GM10847 (cell line): ENCODE measurements around the gene NSD2.

ENCODE experiments used
- POLR2A ChIP-seq: IDR thresholded peaks from 2 replicates; pipeline ENCODE4 v1.6.1; 2011; ENCODE audit not compliant: insufficient read length; ENCODE audit errors: extremely low read depth

Gene NSD2

DNA sequence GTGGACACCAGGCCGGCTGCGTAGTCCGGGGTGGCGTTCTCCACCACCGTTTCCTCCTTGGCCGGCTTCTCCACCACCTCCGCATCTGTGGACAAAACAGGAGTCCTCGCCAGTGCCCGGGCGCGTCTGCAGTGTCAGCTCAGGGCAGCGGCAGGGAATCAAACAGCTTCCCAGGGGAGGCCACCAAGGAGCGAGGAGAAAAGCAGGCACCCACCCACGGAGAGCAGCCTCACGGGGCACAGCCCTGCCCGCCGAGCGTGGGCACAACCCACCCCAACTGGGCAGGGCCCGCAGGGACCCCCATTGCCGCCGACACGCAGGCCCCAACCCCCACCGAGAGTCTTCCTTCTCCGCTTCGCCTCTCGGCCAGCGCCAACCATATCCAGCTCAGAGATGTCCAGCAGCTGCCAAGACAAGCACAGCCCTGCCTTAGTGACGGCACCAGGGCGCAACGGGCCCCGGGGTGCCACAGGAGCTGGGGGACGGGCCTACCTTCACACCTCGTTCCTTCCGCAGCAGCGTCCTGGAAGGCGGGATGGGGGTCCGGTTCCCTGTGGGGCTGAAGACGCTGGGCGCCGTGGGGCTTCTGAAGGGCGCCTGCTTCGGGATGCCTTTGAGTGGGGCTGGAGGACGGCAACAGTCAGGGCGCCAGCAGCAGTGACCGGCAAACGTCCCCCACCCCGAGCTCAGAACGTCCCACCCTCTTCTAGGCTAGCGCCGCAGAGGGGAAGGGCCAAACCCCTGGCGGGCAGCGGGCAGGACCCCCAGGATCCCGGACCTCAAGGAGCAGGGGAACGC lies 114.8 kb downstream of the NSD2 start:
- no peak for TF ChIP-seq POLR2A

DNA sequence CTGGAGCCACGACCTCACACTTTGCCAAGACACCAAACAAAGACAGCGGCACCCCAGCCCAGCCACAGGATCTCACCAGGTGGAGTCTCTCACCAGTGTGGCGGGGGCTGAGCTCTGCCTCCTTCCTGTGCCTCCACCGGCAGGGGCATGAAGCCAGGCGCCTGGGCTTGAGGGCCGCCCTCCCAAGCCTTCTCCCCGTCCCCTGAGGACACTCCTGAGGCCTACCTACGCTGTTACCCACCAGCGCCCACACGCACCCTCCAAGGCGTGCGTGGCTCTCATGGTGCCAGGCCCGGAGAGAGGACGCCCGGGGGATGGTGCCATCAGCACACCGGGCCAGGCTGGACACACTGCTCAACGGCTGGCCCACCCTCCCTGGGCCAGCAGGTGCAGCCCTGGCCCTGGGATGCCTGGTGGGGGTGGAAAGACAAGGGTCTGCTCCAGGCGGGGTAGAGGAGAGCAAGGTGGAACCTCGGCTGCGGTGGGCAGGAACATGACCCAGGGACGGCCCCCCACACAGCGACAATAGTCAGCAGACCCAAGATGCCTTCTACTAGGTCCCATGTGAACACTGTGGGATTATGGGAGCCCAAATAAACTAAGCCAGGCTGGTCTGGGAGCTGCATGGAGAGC lies 115.5 kb downstream of the NSD2 start:
- TF ChIP-seq POLR2A, result no peak

DNA sequence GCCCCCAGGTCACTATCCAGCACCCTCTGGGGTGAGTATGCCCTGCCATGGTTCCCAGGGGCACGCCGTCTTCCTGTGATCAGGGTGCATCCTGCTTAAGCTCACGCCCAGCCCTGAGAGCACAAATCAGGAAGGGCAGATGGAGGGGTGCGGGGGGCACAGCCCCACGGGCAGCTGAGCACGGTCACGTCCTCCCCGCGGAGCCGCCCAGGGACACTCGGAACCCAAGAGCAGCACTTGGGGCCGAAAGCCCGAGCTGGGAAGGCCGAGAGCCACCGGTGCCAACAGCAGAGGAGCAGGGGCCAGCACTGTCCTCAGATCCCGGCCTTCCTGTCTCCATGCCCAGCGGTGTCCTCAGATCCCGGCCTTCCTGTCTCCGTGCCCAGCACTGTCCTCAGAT lies 116.1 kb downstream of the NSD2 start:
- no peak for TF ChIP-seq POLR2A

DNA sequence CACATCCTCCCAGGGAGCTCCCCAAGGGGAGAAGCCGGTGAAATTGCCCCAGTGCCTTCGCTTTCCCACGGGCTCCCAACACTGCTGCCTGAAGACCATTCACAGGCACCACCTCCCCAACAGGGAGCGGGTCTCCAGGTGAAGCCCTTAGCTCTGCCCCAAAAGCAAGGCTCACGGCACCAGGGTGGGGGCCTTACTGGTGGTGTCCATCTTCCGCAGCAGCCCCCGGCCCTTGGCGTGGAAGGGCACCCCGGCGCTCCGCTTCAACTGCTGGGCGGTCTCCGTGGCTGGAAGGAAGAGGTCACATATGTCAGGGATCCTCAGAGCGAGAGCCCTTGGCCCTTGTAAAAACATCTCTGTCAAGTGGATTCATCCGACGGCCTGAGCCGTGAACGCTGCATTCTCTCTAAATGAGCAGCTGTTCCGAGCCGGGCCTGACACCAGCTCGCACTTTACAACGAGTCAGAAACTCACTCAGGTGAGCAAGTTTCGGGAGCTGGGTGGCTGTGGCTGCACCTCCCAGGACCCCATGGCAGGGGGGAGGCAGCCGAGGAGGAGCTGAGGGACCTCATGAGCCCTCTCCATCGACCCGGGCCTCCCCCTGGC lies 116.6 kb downstream of the NSD2 start:
- TF ChIP-seq POLR2A, result no peak

DNA sequence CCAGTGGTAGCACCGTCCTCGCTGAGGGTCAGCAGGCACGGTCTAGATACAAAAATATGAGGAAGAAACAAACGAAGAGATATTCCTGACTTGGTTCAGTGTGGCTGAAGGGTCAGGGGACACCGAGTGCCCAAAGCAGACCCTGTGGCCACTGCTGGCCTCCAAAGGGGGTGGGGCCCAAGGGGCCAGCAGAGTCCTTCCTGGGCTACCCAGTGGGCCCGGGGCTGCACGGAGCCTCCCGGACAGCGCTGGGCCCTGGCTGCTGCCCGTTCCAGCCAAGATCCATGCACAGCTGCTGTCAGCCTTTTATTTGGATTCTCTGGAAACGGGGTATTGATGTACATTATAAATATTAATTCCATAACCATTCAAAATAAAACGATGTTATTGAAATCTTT lies 117.1 kb downstream of the NSD2 start:
- TF ChIP-seq POLR2A, result no peak

DNA sequence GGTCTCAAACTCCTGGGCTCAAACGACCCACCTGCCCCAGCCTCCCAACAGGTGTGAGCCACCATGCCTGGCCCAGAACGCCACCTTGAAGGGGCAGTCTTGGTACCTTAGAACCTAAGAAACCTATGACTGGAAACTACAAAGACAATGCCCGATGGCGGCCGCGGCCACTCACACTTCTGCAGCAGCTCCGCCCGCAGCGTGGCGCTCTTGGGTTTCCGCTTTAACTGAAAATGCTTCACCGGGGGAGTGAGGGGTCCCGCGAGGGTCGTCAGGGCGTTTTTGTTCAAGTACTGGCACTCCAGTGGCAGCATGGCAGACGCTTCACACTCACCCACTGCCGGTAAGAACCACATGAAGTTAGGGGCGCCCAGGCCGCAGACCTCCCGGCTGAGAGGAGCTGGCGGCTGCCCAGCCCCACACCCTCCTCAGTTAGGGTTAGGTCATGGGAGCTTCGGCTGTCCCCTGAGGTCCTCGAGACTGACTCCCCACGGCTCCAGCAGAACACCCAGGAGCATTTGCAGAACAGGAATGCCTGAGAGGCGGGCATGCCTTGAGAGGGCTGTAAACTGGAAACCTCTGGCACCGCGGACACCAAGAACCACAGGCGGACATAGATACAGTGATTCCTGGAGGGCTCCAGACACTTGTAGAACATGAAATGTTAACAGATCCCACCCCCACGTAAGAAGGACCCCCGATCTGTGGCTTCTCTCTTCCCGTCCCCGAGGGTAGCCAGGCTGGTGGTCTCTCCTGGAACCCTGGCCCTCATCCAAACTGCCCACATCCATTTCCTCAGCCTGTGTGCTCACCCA lies 118.5 kb downstream of the NSD2 start:
- TF ChIP-seq POLR2A, result no peak

DNA sequence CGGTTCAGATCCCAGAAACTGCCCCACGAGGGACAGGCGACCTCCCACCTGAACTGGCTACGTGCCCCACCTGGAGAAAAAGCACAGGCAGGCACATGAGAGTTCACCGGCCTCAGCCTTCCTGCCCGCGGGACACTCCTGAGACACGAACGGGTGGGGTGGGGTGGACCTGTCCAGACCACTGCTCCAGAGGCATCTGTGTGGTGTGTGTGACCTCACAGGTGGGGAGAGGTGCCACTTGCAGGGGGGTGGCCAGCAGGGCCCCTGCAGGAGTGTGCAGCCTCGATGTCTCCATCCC lies 119.1 kb downstream of the NSD2 start:
- no peak for TF ChIP-seq POLR2A

DNA sequence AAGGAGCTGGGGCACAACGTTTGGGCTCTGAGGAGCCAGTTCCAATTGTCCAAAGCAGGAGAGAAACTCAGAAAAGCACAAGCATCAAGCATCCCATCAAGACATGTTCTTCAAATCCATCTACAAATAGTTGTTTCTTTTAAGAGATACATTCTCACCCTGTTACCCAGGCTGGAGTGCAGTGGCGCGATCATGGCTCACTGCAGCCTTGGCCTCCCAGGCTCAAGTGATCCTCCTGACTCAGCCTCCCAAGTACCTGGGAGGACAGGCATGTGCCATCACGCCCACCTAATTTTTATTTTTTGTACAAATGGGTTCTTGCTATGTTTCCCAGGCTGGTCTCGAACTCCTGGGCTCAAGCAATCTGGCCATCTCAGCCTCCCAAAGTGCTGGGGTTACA lies 119.5 kb downstream of the NSD2 start:
- TF ChIP-seq POLR2A, result no peak

DNA sequence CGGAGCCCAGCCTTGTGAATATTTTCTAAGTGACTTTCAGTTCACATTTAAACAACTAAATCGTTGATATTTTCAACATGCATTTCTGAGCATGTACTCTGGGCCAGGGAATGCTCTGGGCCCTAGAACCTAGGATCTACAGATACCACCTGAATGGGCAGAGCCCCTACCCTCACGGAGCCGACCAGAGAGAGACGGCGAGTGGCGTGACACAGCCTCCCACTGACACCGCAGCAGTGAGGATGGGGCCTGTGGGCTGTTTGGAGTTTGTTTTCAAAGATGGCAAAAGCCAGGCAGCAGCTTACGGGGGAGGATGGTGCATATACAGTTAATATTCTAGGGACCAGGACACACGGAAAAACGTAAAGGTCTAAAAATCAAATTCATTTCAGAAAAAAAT lies 119.9 kb downstream of the NSD2 start:
- no peak for TF ChIP-seq POLR2A

DNA sequence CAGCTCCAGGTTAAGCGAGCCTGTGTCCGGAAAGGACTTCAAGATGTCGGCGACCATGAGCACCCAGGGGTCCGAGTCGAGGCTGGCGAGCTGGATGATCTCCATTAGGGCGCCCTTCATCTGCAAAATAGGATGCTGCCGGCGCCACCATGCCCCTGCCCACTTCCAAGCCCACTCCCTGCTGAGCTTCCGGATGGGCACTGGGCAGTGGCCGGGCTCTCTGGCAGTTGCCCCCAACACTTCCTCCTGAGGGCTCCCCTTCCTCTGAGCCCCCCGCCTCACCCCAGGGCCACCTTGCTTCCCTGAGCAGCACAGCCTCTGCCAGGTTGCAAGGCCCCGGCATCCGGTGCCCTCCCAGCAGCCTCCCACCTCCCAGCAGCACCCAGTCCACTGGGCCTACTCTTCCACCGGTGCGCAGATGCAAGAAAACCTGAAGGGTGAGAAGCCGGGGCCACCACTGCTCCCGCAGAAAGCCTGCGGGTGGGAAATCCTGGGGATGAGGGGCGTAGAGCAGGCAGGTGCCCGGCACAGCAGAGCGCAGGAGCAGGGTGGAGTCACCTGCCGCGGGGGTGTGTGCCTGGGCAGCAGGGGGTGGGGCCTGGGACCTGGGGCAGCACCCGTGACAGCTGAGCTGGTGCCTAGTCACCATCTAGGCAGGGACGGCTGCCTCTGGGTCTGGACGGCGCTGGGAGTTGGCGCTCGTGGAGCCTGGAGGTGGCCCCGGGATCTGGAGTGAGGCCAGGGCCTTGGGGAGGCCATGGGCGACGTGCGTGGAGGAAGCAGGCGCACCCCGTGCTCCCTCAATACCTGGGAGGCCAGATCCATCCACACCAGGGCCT lies 120.6 kb downstream of the NSD2 start:
- TF ChIP-seq POLR2A, result no peak

DNA sequence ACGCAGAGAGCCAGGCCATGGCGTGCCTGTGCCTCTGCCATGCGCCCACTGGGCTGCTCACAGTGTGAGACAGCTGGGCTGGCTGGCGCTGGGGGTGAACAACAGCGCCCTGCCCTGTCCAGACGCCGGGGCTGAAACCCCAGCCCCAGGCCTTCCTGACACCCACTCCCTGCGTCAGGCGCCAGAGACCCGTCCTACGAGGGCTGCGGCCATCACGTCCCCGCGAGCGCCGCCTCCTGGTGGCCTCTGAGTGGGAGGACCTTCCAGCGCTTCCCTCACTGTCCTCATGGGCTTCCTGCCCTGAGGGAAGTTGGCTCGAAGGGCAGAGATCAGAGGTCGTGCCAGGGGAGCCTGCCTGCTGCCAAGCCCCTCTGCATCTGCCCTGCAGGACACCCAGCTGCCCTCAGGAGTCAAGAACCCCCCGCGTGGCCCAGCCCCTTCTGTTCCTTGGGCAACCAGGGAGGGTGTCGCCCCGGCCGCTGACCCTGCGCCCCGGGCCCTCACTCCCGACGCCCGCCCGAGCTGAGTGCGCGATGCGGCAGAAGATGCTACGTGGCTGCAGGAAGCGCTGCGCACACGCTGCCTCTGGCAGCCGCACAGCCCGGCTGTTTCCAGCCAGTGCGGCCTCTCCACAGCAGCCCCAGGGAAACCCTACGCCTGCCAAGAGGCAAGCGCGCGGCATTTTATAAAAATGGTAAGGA lies 121.4 kb downstream of the NSD2 start:
- no peak for TF ChIP-seq POLR2A

DNA sequence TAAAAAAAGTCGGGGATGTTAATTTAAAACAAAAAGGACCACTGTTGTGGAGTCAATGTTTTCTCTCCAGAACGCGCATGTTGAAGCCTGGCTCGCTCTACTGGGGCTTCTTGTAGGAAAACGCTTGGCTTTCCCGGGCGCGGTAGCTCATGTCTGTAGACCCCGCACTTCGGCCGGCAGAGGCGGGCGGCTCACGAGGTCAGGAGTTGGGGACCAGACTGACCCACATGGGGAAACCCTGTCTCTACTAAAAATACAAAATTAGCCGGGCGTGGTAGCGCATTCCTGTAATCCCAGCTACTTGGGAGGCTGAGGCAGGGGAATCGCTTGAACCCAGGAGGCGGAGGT lies 122.0 kb downstream of the NSD2 start:
- no peak for TF ChIP-seq POLR2A

DNA sequence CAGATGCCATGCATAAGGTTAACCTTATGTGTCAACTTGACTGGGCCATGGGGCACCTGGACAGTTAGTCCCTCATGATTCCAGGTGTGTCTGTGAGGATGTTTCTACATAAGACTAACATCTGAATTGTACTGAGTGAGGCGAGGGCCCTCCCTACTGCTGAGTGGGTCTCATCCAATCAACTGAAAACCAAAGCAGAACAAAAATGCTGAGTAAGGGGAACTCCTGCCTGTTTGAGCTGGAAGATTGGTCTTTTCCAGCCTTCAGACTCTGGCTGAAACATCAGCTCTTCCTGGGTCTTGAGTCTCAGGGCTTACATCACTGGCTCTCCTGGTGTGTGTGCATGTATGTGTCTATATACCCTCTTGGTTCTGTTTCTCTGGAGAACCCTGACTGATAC lies 123.7 kb downstream of the NSD2 start:
- TF ChIP-seq POLR2A, result no peak

DNA sequence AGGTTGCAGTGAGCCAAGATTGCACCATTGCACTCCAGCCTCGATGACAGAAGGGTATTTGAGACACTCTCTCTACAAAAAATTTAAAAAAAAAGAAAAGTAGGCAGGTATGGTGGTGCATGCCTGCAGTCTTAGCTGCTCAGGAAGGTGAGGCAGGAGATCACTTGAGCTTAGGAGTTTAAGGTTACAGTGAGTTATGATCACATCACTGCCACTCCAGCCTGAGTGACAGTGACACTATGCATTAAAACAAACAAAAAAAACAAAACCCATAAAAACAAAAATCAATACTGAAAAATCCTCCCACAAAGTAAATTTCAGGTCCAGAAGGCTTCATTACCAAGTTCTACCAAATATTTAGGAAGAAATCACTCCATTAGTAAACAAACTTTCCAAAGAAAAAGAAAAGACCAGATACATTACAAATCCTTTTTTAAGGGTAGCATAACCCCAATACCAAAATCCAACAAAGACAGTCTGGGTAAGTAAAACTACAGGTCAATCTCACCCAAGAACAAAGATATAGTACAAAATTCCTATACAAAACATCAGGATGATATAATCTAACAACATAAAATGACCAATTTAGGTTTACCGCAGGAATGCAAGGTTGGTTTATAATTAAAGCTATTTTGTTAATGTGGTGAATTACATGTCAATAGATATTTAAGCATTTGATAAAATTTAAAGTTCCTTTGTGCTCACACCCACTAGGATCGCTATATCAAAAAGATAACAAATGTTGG lies 125.8 kb downstream of the NSD2 start:
- no peak for TF ChIP-seq POLR2A
